K562 (cell line): ENCODE measurements around the gene CARD9. TPM values are rescaled to one million over a fixed set of nuclear protein-coding genes. Genes with fewer than 3 reads are reported as not detected.

Source experiments
- ATAC-seq: fragments of 200-7000 bp; cut with Tn5 transposase; 3 replicates; pipeline ENCODE4 v1.9.1; 2020; ENCODE audit warnings: moderate library complexity
- BruUV-seq: library from RNA; stranded (reverse); fragments of 400-500 nt; replicated peaks from 2 replicates; lab custom pipeline; 2021; lab: Mats Ljungman, UMichigan
- CTCF ChIA-PET: fragments of 300-600 bp; formaldehyde crosslinking; extraction: SDS; loops from one replicate; lab custom pipeline; 2021; ENCODE audit warnings: low intra/inter-chr PET ratio; lab: Yijun Ruan, JAX
- POLR2A ChIA-PET: fragments of 300-600, 350-650 bp; sonication (Branson Sonifier 250); formaldehyde crosslinking; extraction: SDS; loops from one replicate; lab custom pipeline; 2021; ENCODE audit warnings: antibody characterized with exemption, inconsistent platforms; lab: Yijun Ruan, JAX
- DNase-seq, 4 experiments: peaks; one replicate each; pipeline versions ENCODE4 v3.0.0 to v3.0.0-alpha.2; 2011 to 2018; ENCODE audit warnings: low spot score in 3 of 4, mixed read lengths in 3 of 4; ENCODE audit errors: extremely low read depth in 1 of 4
- FAIRE-seq: peaks from 2 replicates; lab custom pipeline; 2011; peaks lifted over from hg19 to GRCh38; lab: Jason Lieb, UNC
- H2AFZ ChIP-seq: 2 replicates; pipeline ENCODE4 v1.6.0; 2011; ENCODE audit warnings: low read depth, low read length, control low read depth, inconsistent platforms
- H3K27ac ChIP-seq: fragments of 200-600 bp; 3 replicates; pipeline ENCODE4 v1.8.0; 2011; ENCODE audit warnings: low read depth, mild to moderate bottlenecking, control low read depth, inconsistent platforms, low read length, moderate library complexity, mixed read lengths; ENCODE audit errors: extremely low read depth
- H3K27me3 ChIP-seq, 2 experiments: fragments of 300-600 bp in 1 of 2; 2 replicates in 1 of 2; 3 replicates in 1 of 2; pipeline versions ENCODE4 v1.6.0 to v1.8.0; 2011; ENCODE audit warnings: inconsistent platforms in 2 of 2, low read length in 2 of 2, mild to moderate bottlenecking in 1 of 2, mixed read lengths in 1 of 2, moderate library complexity in 1 of 2; ENCODE audit not compliant: control insufficient read depth in 2 of 2, insufficient read depth in 2 of 2
- H3K36me3 ChIP-seq: fragments of 300-600 bp; 3 replicates; pipeline ENCODE4 v1.8.0; 2011; ENCODE audit warnings: mild to moderate bottlenecking, low read length, inconsistent platforms; ENCODE audit not compliant: control insufficient read depth, insufficient read depth
- H3K4me1 ChIP-seq, 2 experiments: fragments of 200-600 bp in 1 of 2; replicated peaks in 1 of 2; 2 replicates in 1 of 2; 3 replicates in 1 of 2; pipeline versions ENCODE4 v1.5.1 to v1.8.0; 2011; ENCODE audit warnings: inconsistent platforms in 2 of 2, low read length in 2 of 2, mild to moderate bottlenecking in 1 of 2, mixed read lengths in 1 of 2, moderate library complexity in 1 of 2; ENCODE audit not compliant: control insufficient read depth in 2 of 2, insufficient read depth in 2 of 2
- H3K4me2 ChIP-seq: 2 replicates; pipeline ENCODE4 v1.6.1; 2011; ENCODE audit warnings: low read length, control low read depth, inconsistent platforms, mixed read lengths; ENCODE audit not compliant: insufficient read depth
- H3K4me3 ChIP-seq: fragments of 200-600 bp; sonication (generic), shearing (Covaris generic); 2 replicates; pipeline ENCODE4 v1.5.1; 2016; ENCODE audit warnings: control low read depth, inconsistent platforms
- H3K79me2 ChIP-seq: fragments of 200-600 bp; 3 replicates; pipeline ENCODE4 v1.8.0; 2011; ENCODE audit warnings: low read length, inconsistent platforms; ENCODE audit not compliant: control insufficient read depth, insufficient read depth
- H3K9ac ChIP-seq, 2 experiments: 2 replicates each; pipeline versions ENCODE4 v1.6.0 to v1.6.1; 2011; ENCODE audit warnings: low read depth in 2 of 2, low read length in 2 of 2, control low read depth in 1 of 2, inconsistent platforms in 1 of 2, mild to moderate bottlenecking in 1 of 2, mixed read lengths in 1 of 2; ENCODE audit not compliant: insufficient read depth in 1 of 2
- H3K9me1 ChIP-seq: one replicate; pipeline ENCODE4 v1.6.0; 2011; ENCODE audit warnings: inconsistent platforms, mild to moderate bottlenecking, low read length, moderate library complexity; ENCODE audit not compliant: control insufficient read depth, insufficient read depth
- H3K9me3 ChIP-seq: replicated peaks from 2 replicates; pipeline ENCODE4 v1.5.1; 2011; ENCODE audit warnings: low read depth, low read length, inconsistent platforms; ENCODE audit not compliant: control insufficient read depth, insufficient read depth
- H4K20me1 ChIP-seq: replicated peaks from 2 replicates; pipeline ENCODE4 v1.6.1; 2011; ENCODE audit warnings: low read length, inconsistent platforms, mixed read lengths; ENCODE audit not compliant: control insufficient read depth, insufficient read depth
- BMI1 ChIP-seq: fragments of 150-350 bp; IDR thresholded peaks from 2 replicates; pipeline ENCODE4 v1.6.1; 2014; ENCODE audit warnings: low read length
- EGR1 ChIP-seq: fragments of 450-650 bp; conservative IDR thresholded peaks from 2 replicates; pipeline ENCODE4 v1.6.1; 2017; ENCODE audit warnings: mild to moderate bottlenecking
- KLF13 ChIP-seq: fragments of 450-650 bp; IDR thresholded peaks from 2 replicates; pipeline ENCODE4 v1.6.1; 2016; ENCODE audit warnings: missing genetic modification characterization, low read depth, mild to moderate bottlenecking, missing compliant biosample characterization, moderate library complexity, borderline replicate concordance
- NFATC3 ChIP-seq: fragments of 450-650 bp; IDR thresholded peaks from 2 replicates; pipeline ENCODE4 v1.6.1; 2017; ENCODE audit warnings: mild to moderate bottlenecking
- POLR2AphosphoS2 ChIP-seq: IDR thresholded peaks from 2 replicates; pipeline ENCODE4 v1.6.1; 2012; ENCODE audit warnings: low read length, improper control_type of control experiment
- STAT5A ChIP-seq: IDR thresholded peaks from 2 replicates; pipeline ENCODE4 v1.6.1; 2012; ENCODE audit warnings: low read length, inconsistent platforms, borderline replicate concordance
- TEAD4 ChIP-seq, 2 experiments: sonication (generic) in 1 of 2; formaldehyde crosslinking in 1 of 2; IDR thresholded peaks; 2 replicates each; pipeline versions ENCODE4 v1.6.1 to v1.8.0; 2012 to 2022; ENCODE audit warnings: borderline replicate concordance in 1 of 2, inconsistent platforms in 1 of 2, low read length in 1 of 2, mild to moderate bottlenecking in 1 of 2, missing genetic modification reagents in 1 of 2
- TGIF2 ChIP-seq: sonication (generic); formaldehyde crosslinking; IDR thresholded peaks from 2 replicates; pipeline ENCODE4 v1.8.1; 2022; ENCODE audit warnings: mild to moderate bottlenecking, missing genetic modification reagents, moderate library complexity
- XRCC5 ChIP-seq: fragments of 200-400 bp; formaldehyde crosslinking; IDR thresholded peaks from 2 replicates; pipeline ENCODE4 v1.6.1; 2017; ENCODE audit warnings: low read depth, mild to moderate bottlenecking, low read length
- ZNF408 ChIP-seq: fragments of 250-450 bp; sonication (Bioruptor Pico); IDR thresholded peaks from 2 replicates; pipeline ENCODE4 v1.4.0; 2020; ENCODE audit warnings: low read depth, mild to moderate bottlenecking, moderate library complexity
- WGBS: fragments of 100-300 bp; shearing (Covaris generic); methylation state at CpG from one replicate; pipeline ENCODE4 v1.1.6; 2016; ENCODE audit warnings: low coverage, mixed read lengths; ENCODE audit not compliant: insufficient coverage; ENCODE audit errors: missing lambda C conversion rate; 5-methylcytosine and 5-hydroxymethylcytosine counted together
- in situ Hi-C: fragments of 300-500 bp; cut with MboI; formaldehyde crosslinking; loops from 4 replicates; pipeline ENCODE4 v1.15.0; 2018; ENCODE audit warnings: inconsistent platforms, mixed read lengths
- intact Hi-C: fragments of 100-400 bp; cut with micrococcal nuclease; formaldehyde crosslinking; loops from 2 replicates; pipeline ENCODE4 v1.14.2; 2022
- polyA plus RNA-seq, 8 experiments: library from polyadenylated mRNA; depleted of rRNA in 4 of 8; stranded (reverse) in 5 of 8; unstranded in 3 of 8; fragments of >200 nt; fragmentation: Nextera tagmentation in 2 of 8; fragmentation: Illumina TruSeq in 1 of 8; extraction: Ambion mirVana in 2 of 8; extraction: Trizol in 1 of 8; gene quantifications; 2 replicates each; pipeline versions ENCODE4 v1.2.1 to v1.2.3, GENCODE V29; 2011 to 2014; ENCODE audit warnings: inconsistent platforms in 1 of 8, missing spikeins in 1 of 8
- total RNA-seq, 7 experiments: library from RNA; depleted of rRNA in 6 of 7; stranded (reverse); fragments of >200 nt in 6 of 7; fragmentation: Illumina TruSeq in 2 of 7; extraction: Trizol in 2 of 7; gene quantifications; 2 replicates each; pipeline versions ENCODE4 v1.2.1 to v1.2.3, GENCODE V29; 2011 to 2021; ENCODE audit warnings: low replicate concordance in 1 of 7
- TF ChIP-seq, protein P1 (sequence below): sonication (generic); formaldehyde crosslinking; IDR thresholded peaks from 2 replicates; pipeline ENCODE4 v1.8.0; 2022; ENCODE audit warnings: missing genetic modification reagents, mild to moderate bottlenecking, borderline replicate concordance
- TF ChIP-seq, protein P2 (sequence below): fragments of 250-450 bp; sonication (Bioruptor Pico); IDR thresholded peaks from 2 replicates; pipeline ENCODE4 v1.6.1; 2021; ENCODE audit warnings: mild to moderate bottlenecking

CARD9 gene
- total and polyA plus RNA-seq, 9 of the 15 experiments (the other 6 are each of a cell fraction or from before 2014, with no cell fraction given), result 1.7 to 53.0 (median 9.7) TPM

DNA sequence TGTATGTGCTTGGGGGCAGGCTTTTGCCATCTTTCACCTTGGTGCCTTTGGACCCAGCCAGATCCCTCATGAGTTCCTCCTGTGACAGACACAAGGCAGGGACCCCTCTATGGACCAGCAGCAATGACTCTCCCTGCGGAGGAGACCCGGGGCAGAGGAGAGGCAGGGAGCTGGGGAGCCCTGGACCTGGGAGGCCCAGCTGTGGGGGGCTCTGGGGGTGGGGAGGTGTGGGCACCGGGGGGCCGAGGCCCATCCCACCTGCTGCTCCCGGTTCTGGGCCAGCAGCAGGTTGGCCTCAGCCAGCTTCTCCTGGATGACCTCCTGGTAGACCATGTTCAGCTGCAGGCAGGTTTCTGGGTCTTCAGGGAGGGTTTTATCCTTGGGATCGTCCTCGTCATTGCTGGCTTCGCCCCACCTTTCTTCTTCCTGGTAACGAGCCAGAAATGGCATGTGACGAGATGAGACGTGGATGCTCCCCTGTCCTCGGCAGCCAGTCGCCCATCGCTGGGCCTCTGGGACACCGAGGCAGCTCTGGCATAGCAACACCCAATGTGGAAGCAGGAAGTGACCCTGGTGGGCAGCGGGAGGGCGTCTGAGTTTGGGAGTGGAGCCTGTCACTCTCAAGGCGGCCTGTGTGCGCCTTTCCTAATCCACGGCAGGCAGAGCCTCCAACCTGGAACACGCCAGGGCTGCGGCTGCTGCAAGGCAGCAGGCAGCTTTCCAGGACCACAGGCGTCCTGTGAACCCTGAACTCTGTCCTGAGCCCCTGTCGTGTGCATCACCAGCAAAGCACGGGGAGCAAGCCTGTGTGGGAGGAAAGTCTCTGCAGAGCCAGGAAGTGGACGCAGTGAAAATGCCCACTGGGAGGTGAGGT lies 22.1 kb upstream of the CARD9 start:
- intact Hi-C loops, result no loop called here
- H3K9me1 ChIP-seq, result no peaks in the 10 kb centered on the region
- no TSS peak for BruUV-seq
- WGBS, result 93% methylated on average over 18 of the region's 26 CpGs
- TF ChIP-seq XRCC5 (no peak), NFATC3 (no peak), TGIF2 (CRISPR knock-in tag) (no peak), TEAD4 (IDR thresholded peaks at IDR 0.05; ENCODE audit: low read length) (no peak), TEAD4 (CRISPR knock-in tag; IDR thresholded peaks at IDR 0.05; ENCODE audit: borderline replicate concordance) (no peak), BMI1 (no peak), KLF13 (tag) (no peak), ZNF408 (CRISPR knock-in tag) (no peak), STAT5A (no peak), EGR1 (no peak), POLR2AphosphoS2 (no peak)
- TF ChIP-seq, protein P1, sequence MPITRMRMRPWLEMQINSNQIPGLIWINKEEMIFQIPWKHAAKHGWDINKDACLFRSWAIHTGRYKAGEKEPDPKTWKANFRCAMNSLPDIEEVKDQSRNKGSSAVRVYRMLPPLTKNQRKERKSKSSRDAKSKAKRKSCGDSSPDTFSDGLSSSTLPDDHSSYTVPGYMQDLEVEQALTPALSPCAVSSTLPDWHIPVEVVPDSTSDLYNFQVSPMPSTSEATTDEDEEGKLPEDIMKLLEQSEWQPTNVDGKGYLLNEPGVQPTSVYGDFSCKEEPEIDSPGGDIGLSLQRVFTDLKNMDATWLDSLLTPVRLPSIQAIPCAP, result no peak
- TF ChIP-seq, protein P2, sequence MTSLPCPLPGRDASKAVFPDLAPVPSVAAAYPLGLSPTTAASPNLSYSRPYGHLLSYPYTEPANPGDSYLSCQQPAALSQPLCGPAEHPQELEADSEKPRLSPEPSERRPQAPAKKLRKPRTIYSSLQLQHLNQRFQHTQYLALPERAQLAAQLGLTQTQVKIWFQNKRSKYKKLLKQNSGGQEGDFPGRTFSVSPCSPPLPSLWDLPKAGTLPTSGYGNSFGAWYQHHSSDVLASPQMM (CRISPR knock-in tag), result no peak
- TF ChIP-seq, all 486 proteins: peak for 0
- Histone ChIP-seq H3K79me2 (peaks cover 28% of the 10 kb centered on the region), H3K4me1 (peaks cover 7 to 43% of the 10 kb centered on the region in 2 experiments; a peak in 4 of 5 replicates), H3K4me2 (no peak overlapping the region), H4K20me1 (no peaks in the 10 kb centered on the region; the same call in 1 of the 2 replicates), H3K27ac (no peak overlapping the region), H2AFZ (no peak overlapping the region), H3K4me3 (no peak overlapping the region), H3K27me3 (no peaks in the 10 kb centered on the region), H3K36me3 (peaks cover 79% of the 10 kb centered on the region), H3K9me3 (no peaks in the 10 kb centered on the region), H3K9ac (peak overlapping the region in 1 of 2 experiments; percentile 57; a peak in 1 of 4 replicates)
- ChIA-PET CTCF (no interaction called here), POLR2A (interaction anchor here (0.6 to 1.6 kb wide), 5 partner anchors 8 to 714 kb away, joined by 3 to 5 read pairs (median 3); partner anchors contain the start of gene DNLZ)
- ATAC-seq (no peak), FAIRE-seq (no peak), DNase-seq (no peak)
- in situ Hi-C loops, result no loop called here
